Hepatocyte (in vitro differentiated cells): ENCODE results near the gene ACAT2. TPM values are rescaled to one million over a fixed set of nuclear protein-coding genes. Genes with fewer than 3 reads are reported as not detected.
A peak's percentile ranks its signal among the peaks of the same experiment; 100 is the strongest.

Source experiments
- DNase-seq: peaks from one replicate; pipeline ENCODE4 v3.0.0-alpha.2; 2016; ENCODE audit warnings: low spot score
- H2AFZ ChIP-seq: fragments of 200-600 bp; sonication (generic); 2 replicates; pipeline ENCODE4 v1.6.0; 2016; ENCODE audit warnings: antibody characterized with exemption, mild to moderate bottlenecking
- H3K27ac ChIP-seq: fragments of 200-600 bp; sonication (generic); 2 replicates; pipeline ENCODE4 v1.5.1; 2016; ENCODE audit warnings: mild to moderate bottlenecking
- H3K27me3 ChIP-seq: fragments of 200-600 bp; sonication (generic); 2 replicates; pipeline ENCODE4 v1.6.1; 2016
- H3K36me3 ChIP-seq: fragments of 200-600 bp; sonication (generic); replicated peaks from 2 replicates; pipeline ENCODE4 v1.5.1; 2016; ENCODE audit warnings: low read depth; ENCODE audit not compliant: insufficient read depth
- H3K4me1 ChIP-seq: fragments of 200-600 bp; sonication (generic); 2 replicates; pipeline ENCODE4 v1.5.1; 2016; ENCODE audit warnings: mild to moderate bottlenecking, moderate library complexity; ENCODE audit not compliant: insufficient read depth
- H3K4me2 ChIP-seq: fragments of 200-600 bp; sonication (generic); 2 replicates; pipeline ENCODE4 v1.6.0; 2016
- H3K4me3 ChIP-seq: fragments of 200-600 bp; sonication (generic); 2 replicates; pipeline ENCODE4 v1.5.1; 2016; ENCODE audit warnings: mild to moderate bottlenecking
- H3K79me2 ChIP-seq: fragments of 200-600 bp; sonication (generic); 2 replicates; pipeline ENCODE4 v1.6.0; 2017; ENCODE audit warnings: mild to moderate bottlenecking
- H3K9me2 ChIP-seq: fragments of 200-600 bp; sonication (generic); replicated peaks from 2 replicates; pipeline ENCODE4 v1.6.0; 2017; ENCODE audit warnings: mild to moderate bottlenecking; ENCODE audit not compliant: insufficient read depth
- H3K9me3 ChIP-seq: fragments of 200-600 bp; sonication (generic); 2 replicates; pipeline ENCODE4 v1.5.1; 2016; ENCODE audit warnings: low read depth, mild to moderate bottlenecking
- H4K20me1 ChIP-seq: fragments of 200-600 bp; sonication (generic); 2 replicates; pipeline ENCODE4 v1.6.0; 2016; ENCODE audit warnings: mild to moderate bottlenecking; ENCODE audit not compliant: insufficient read depth, poor library complexity, severe bottlenecking
- CTCF ChIP-seq: fragments of 200-600 bp; sonication (generic); IDR thresholded peaks from 2 replicates; pipeline ENCODE4 v1.5.1; 2016; ENCODE audit warnings: antibody characterized with exemption, mild to moderate bottlenecking; ENCODE audit not compliant: poor library complexity
- EZH2 ChIP-seq: fragments of 200-600 bp; sonication (generic); IDR thresholded peaks from 2 replicates; pipeline ENCODE4 v1.6.1; 2016; ENCODE audit warnings: antibody characterized with exemption, mild to moderate bottlenecking, borderline replicate concordance
- EZH2phosphoT487 ChIP-seq: fragments of 200-600 bp; sonication (generic); IDR thresholded peaks from one replicate; pipeline ENCODE4 v1.6.1; 2018; ENCODE audit warnings: antibody characterized with exemption, mild to moderate bottlenecking, low read depth, moderate library complexity; ENCODE audit not compliant: unreplicated experiment, severe bottlenecking
- WGBS: methylation state at CpG from one replicate; pipeline ENCODE4 v1.1.6; 2016; ENCODE audit warnings: low lambda C conversion rate; ENCODE audit errors: missing lambda C conversion rate; 5-methylcytosine and 5-hydroxymethylcytosine counted together
- polyA plus RNA-seq: library from polyadenylated mRNA; unstranded; fragments of >200 nt; fragmentation: Nextera tagmentation; extraction: Ambion mirVana; gene quantifications from 2 replicates; pipeline ENCODE4 v1.2.1, GENCODE V29; 2016
- total RNA-seq: library from RNA; depleted of rRNA; stranded (reverse); fragments of >200 nt; gene quantifications from 2 replicates; pipeline ENCODE4 v1.2.3, GENCODE V29; 2014

The ACAT2 gene
- total and polyA plus RNA-seq, 2 experiments from 2014 or later = 67.0 to 98.6 TPM

- Histone ChIP-seq H2AFZ (no peak overlapping the region), H3K9me3 (no peaks in the 10 kb centered on the region), H3K27me3 (no peaks in the 10 kb centered on the region), H3K4me1 (no peaks in the 10 kb centered on the region), H3K4me3 (no peak overlapping the region), H3K79me2 (peaks cover 24% of the 10 kb centered on the region), H4K20me1 (no peaks in the 10 kb centered on the region), H3K36me3 (no peaks in the 10 kb centered on the region), H3K27ac (peak overlapping the region; percentile 75), H3K9me2 (no peaks in the 10 kb centered on the region), H3K4me2 (no peak overlapping the region)
- DNase-seq = no peak
- TF ChIP-seq EZH2phosphoT487 (no peak), EZH2 (no peak), CTCF (no peak)
- 82% methylated on average over 3 of the region's 3 CpGs for WGBS
Observed at GRCh38 chr6:159715166-159715565, 46.7 kb upstream of the ACAT2 start.

GRCh38 chr6:159715605-159716004 lies 46.2 kb upstream of the ACAT2 start:
- Histone ChIP-seq H3K9me2 (no peaks in the 10 kb centered on the region), H2AFZ (no peak overlapping the region), H3K79me2 (peaks cover 26% of the 10 kb centered on the region), H3K27ac (peak overlapping the region; percentile 75), H3K4me2 (no peak overlapping the region), H3K27me3 (no peaks in the 10 kb centered on the region), H3K4me3 (no peak overlapping the region), H3K4me1 (no peaks in the 10 kb centered on the region), H3K36me3 (no peaks in the 10 kb centered on the region), H3K9me3 (no peaks in the 10 kb centered on the region), H4K20me1 (no peaks in the 10 kb centered on the region)
- WGBS = 99% methylated on average over 3 of the region's 3 CpGs
- DNase-seq = no peak
- no peak for TF ChIP-seq CTCF

- no peak for TF ChIP-seq CTCF
- H3K4me3 ChIP-seq = no peak overlapping the region
- H3K27me3 ChIP-seq = no peaks in the 10 kb centered on the region
- no peaks in the 10 kb centered on the region for H3K9me2 ChIP-seq
- peak overlapping the region; percentile 33 for H3K4me2 ChIP-seq
- H3K4me1 ChIP-seq = no peaks in the 10 kb centered on the region
- H3K9me3 ChIP-seq = no peaks in the 10 kb centered on the region
- DNase-seq = peak; percentile 59
- H3K36me3 ChIP-seq = no peaks in the 10 kb centered on the region
- H2AFZ ChIP-seq = no peak overlapping the region
- peak overlapping the region; percentile 79 for H3K27ac ChIP-seq
- 71% methylated on average over 5 of the region's 5 CpGs for WGBS
- H3K79me2 ChIP-seq = peaks cover 28% of the 10 kb centered on the region
- H4K20me1 ChIP-seq = no peaks in the 10 kb centered on the region
Observed at GRCh38 chr6:159716247-159717096, 45.4 kb upstream of the ACAT2 start.
